ENCODE results near the gene TMEM156.
"Not testable (repeated sequence)": the region's sequence is repeated elsewhere in the genome, so short reads cannot be mapped to it uniquely, and the experiment has no call there.

Gene TMEM156

DNA sequence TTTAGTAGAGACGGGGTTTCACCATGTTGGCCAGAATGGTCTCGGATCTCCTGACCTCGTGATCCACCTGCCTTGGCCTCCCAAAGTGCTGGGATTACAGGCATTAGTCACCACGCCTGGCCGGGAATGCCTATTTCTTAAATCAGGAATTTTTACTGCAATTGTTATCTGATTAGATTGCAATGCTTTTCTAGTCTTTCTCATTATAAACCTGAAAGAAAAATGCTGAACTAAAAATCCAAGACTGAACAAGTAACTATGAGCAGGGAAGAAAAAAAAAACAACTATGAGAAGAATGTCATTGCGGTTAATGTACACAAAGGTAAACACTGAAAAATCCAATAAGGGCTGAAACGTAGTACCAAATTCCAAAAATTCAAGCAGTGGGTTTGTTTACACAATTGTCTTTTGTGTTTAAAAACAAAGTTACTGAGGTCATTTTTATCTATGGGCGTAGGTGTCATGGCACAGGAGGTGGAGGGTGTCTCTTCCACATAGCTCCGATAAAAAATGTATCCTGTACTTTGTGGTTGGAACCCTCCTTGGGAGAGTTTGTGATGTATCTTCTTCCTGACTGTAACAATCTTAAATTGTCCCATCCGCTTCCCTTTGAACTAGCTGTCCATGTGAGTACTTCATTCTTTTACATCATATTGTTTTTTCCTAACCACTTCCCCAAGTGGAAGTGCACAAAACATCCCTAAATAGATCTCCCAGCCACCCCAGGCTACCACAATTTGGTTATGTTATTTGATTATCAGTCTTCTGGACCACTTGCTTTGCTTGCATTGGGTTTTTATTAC, 11.1 kb upstream of the TMEM156 start:
- no peak for DNase-seq

DNA sequence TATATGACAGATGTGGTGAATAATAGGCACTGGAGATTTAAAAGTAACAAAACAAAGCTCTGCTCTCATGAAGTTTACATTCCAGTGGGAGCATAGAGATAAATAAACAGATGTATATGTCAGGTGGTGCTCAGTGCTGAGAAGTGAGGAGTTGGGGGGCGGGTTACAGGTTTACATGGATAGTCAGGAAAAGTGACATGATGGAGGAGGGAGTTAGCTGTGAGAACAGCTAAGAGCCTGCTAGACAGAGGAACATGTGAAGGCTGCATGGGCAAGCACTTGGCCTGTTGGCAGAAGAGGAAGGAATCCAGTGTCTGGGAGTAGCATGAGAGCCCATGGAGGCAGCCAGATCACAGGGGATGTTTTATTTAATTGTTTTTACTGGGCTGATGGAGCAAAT, 10.2 kb upstream of the TMEM156 start:
- no peak for DNase-seq

- DNase-seq = no peak
Measured at GRCh38 chr4:39039108-39039507, 6.9 kb upstream of the TMEM156 start.

DNA sequence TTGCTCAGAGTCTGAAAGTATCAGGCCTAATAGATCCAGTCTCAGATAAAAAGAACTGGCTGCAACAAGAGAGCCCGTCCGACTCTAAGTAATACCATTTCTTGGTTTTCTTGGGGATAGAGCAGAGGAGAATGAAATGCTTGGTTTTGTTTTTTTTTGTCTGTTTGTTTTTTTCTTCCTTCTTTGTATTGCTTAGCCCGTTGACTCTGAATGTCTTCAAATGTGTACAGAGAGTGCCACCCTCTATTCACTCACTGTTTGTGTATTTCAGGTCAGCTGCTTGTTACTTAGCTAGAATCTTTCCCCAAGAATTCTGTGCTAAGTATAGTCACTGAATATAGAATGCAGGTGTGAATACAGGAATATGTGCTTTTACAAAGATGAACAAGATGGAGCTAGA, 5.7 kb upstream of the TMEM156 start:
- no peak for DNase-seq

DNA sequence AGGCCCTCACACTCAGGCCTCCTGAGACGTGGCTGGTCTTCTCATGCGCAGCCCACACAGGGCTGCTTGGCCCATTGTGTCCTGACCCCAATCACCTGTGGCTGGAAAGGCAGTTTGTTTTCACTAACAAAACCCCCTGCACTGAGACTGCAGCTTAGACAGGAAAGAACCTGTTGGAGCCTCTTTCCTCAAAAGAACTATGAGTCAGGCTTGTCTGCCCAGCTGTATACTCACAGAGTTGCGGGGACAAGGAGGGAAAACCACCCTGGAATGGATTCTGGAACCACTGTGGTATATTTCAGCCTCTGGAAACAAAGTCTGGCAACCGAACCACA, 5.2 kb upstream of the TMEM156 start:
- DNase-seq = no peak

DNA sequence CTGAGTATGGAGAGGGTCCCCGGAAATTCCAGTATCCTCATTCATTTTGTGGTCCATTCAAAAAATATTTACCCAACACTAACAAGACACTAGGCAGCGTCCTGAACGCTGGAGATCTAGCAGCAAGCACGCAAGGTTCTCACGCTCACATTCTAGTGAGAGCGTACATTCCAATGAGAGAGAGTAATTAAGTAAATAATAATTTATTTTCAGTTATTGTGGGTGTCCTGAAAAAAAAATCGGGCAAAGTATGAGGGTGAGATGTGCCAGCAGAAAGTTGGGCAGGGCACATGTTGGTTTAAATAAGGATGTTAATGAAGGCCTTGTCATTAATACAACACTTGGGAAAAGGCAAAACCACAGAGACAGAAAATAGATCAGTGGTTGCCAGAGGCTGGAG, 4.0 kb upstream of the TMEM156 start:
- no peak for DNase-seq

DNA sequence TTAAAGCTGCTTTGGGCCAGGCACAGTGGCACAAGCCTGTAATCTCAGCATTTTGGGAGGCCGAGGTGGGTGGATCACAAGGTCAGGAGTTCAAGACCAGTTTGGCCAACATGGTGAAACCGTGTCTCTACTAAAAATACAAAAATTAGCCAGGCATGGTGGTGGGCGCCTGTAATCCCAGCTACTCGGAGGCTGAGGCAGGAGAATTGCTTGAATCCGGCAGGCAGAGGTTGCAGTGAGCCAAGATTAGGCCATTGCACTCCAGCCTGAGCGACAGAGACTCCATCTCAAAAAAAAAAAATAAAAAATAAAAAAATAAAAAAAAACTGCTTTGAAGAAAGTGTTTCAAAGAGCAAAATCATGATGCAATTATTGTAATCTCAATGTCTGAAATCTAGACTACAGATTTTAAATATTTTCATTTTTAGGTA, 604 bp downstream of the TMEM156 start:
- DNase-seq = not testable (repeated sequence)

- no peak for DNase-seq
Measured at GRCh38 chr4:39030725-39031124, 1.5 kb downstream of the TMEM156 start.

DNA sequence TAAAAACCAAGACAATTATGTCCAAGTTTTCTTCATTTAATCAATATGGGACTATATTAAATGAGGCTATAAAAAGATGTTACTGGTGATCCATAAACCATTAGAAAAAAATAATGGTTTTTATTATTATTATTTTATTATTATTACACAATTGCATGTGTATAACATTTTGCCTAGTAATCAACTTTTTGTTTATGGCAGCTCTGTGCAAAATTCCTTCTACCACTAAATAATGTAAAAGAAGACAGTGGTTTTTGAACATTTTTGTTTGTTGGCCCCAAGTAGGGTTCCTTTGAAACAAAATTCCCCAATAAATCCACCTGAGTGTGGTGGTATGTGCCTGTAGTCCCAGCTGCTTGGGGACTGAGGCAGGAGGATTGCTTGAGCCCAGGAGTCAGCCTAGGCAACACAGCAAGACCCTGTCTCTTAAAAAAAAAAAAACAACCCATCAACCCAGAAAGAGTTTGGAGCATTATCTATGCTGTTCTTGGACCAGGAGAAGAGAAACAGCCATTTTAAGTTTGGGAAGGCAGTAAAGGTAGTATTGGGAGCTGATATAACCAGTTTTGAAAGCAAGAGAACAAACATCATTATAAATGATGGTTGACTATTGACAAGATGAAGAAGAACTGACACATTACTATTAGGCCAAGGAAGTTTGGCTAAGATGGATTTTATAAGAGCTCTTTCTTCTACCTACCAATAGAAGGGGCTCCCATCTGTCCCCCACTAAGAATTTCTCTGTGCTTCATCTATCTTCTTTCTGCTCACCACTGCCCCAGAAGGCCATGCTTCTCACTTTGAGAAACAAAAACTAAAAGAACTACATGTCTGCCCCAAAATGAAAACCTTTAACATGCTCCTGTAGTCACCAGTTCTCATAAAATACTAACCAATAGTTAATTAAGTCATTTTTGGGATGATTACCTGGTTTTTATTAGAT, 2.2 kb downstream of the TMEM156 start:
- DNase-seq = no peak

DNA sequence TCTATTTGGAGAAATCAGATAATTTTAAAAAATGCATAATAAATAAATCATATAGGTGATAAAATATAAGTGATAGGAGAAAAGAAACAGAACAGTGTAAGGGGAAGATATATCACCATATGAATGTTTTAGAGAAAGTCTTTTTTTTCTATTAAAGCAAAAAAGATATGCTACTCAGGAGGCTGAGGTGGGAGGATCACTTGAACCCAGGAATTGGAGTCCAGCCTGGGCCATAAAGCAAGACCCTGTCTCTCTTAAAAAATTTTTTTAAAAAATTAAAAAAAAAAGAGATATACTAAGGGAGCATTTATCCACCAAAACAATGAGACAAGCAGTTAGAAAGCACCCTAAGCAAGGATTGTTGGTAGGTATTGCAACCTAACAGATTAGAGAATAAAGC, 6.1 kb downstream of the TMEM156 start:
- no peak for DNase-seq

- DNase-seq = no peak
Measured at GRCh38 chr4:39025552-39026085, 6.6 kb downstream of the TMEM156 start.

GRCh38 chr4:39024311-39024865, 7.8 kb downstream of the TMEM156 start:
- no peak for DNase-seq

DNA sequence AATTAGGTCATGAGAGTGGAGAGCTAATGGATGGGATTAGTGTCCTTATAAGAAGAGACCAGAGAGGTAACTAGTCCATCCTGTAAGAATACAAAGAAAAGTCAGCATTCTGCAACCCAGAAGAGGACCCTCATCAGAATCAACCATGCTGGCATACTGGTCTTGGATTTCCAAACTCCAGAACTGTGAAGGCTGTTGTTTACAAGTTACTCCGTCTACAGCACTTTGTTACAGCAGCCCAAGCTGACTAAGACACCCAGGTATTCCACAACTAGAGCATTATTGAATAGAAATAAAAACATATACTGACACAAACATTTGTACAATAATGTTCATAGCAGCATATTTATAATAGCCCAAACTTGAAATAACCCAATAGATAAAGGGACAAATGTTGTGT, 9.2 kb downstream of the TMEM156 start:
- no peak for DNase-seq

GRCh38 chr4:39022241-39022640, 10.0 kb downstream of the TMEM156 start:
- DNase-seq = no peak

- no peak for DNase-seq
Measured at GRCh38 chr4:39021631-39022030, 10.6 kb downstream of the TMEM156 start.

GRCh38 chr4:39020130-39020529, 12.1 kb downstream of the TMEM156 start:
- no peak for DNase-seq

- DNase-seq = no peak
Measured at GRCh38 chr4:39014028-39014427, 18.2 kb downstream of the TMEM156 start.

DNA sequence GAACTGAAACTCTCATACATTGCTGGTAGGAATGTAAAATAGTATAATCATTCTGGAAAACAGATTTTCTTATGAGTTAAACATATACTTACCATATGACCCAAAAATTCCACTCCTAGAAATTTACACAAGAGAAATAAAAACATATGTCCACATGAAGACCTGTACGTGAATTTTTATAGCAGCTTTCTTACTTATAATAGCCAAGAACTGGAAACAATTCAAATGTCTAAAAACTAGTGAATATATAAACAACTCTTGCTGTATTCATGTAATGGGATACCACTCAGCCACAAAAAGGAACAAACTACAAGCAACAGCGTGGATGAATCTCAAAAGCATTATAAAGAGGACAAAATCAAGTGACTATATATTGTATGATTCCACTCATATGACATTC, 27.5 kb downstream of the TMEM156 start:
- no peak for DNase-seq

- DNase-seq = not testable (repeated sequence)
Measured at GRCh38 chr4:39002058-39002457, 30.2 kb downstream of the TMEM156 start.

- no peak for DNase-seq
Measured at GRCh38 chr4:38995660-38996005, 36.6 kb downstream of the TMEM156 start.

- DNase-seq = no peak
Measured at GRCh38 chr4:38994135-38994534, 38.1 kb downstream of the TMEM156 start.

DNA sequence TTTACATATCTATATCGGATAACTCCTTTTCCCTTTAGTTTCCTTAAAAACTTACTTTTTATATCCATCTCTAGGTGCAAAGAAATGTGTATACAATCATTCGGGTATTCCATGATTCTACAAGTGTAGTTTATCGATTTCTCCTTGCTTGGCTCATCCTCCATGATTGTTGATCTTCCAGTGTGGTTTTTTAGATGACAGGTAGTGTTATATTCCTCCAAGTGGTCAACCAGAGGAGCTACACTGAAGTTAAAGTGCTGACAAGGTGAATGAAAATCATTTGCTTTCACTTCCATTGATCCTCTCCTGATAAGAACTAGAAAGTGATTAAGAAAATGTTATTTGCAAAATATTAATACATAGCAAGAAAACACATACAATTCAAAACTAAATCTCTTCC, 38.5 kb downstream of the TMEM156 start:
- DNase-seq = no peak

DNA sequence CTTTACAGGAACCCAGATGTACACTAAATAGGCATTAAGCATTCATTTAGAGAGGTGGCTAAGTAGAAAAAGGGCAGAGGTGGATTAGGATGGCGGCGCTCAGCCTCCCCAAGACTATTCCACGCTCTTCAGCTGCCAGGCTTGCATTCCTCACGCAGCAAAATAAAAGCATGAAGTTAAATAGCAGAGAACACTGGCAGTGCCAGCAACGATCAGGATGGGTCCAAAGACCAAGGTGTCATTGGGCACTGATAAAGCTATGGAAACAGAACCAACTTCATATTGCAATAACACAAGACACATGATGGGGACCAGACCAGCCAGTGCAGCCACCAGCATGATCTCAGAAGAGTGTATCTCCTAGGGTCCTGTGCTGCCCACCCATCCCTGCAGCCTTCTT, 42.0 kb downstream of the TMEM156 start:
- no peak for DNase-seq

GRCh38 chr4:38989487-38989886, 42.7 kb downstream of the TMEM156 start:
- no peak for DNase-seq
